GM18861 (cell line): ENCODE data around the gene GNMT.
A peak's percentile ranks its signal among the peaks of the same experiment; 100 is the strongest.

Source experiments
- ATAC-seq: cut with Tn5 transposase; IDR thresholded peaks from one replicate; pipeline ENCODE4 v1.9.1; 2021; ENCODE audit not compliant: unreplicated experiment

GNMT gene

DNA sequence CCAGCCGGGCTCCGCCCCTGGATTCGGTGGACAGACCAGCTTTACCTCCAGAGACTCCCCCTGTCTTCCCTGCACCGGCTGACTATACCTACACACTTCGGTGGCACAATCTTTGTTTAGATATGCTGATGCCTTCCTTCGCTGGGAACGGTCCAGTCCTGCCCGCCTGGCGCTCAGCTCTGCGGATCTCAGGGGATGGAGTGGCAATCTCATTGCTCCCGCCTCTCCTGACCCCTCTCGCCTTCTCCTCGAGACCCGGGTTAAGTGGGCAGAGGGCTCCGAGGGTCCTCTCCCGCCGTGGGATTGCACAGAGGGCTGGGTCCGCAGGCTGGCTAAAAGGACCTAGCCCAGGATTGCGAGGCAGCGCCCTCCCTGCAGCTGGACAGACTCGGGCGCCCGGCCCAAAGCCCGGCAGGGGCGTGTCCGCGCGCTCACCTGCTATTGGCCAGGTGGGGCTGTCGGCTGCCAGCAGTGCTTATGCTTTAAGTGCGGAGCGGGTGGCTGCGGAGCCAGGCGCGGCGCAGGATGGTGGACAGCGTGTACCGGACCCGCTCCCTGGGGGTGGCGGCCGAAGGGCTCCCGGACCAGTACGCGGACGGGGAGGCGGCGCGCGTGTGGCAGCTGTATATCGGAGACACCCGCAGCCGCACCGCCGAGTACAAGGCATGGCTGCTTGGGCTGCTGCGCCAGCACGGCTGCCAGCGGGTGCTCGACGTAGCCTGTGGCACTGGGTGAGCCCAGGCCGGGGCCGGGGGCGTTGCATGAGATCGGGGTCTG is at the start of gene GNMT:
Gene GNMT, plus strand, starts transcription at position 512 of the 777 bp plus-strand sequence. Its CDS starts 14 bp downstream, at position 526.
- ATAC-seq = no peak

DNA sequence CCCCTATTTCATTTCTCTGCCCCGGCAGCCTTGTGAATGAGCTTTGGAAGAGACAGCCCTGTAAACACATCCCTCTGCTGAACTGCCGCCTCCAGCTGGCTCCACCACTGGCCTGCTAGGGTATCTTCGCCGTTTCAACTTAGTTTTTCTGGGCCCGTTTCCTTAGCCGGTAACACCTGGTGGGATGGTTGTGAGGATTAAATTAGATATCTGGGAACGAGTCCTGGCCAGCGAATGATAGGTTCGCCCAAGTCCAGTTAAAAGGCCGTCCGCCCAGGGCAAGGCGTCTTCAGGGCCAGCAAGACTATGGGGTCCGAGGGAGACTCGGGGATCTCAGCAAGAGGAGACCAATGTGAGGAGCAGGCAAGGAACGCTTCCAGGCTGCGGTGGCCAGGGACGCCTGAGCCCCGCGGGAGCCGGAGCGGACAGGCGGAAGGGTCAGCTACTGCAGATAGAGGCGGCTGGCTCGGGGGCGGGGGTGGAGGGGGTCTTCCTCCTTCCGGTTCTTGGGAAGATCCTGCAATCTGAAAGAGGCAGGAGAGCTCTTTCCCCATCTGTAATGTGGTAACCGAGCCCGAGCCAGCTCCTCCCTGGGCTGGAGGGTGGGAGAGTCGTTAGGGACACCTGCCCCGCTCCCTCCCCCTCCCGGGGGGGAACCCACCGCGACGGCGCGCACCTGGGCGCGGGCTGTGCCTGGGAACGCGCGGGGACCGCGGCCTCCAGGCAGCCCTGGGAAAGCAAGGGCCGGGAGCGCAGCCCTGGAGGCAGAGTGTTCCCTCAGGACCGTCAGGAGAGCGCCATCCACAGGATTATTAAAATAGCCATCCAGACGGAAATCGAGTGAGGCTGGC is 49.2 kb upstream of the GNMT start:
- no peak for ATAC-seq

DNA sequence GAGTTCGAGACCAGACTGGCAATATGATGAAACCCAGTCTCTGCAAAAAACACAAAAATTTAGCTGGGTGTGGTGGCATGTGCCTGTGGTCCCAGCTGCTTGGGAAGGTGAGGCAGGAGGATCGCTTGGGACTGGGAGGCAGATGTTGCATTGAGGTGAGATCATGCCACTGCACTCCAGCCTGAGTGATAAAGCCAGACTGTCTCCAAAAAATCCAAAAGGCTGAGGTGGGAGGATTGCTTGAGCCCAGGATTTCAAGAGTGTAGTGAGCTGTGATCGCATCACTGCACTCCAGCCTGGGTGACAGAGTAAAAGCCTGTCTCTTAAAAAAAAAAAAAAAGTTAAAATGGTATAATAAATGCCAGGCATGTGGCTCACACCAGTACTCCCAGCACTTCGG is 46.0 kb upstream of the GNMT start:
- no peak for ATAC-seq

DNA sequence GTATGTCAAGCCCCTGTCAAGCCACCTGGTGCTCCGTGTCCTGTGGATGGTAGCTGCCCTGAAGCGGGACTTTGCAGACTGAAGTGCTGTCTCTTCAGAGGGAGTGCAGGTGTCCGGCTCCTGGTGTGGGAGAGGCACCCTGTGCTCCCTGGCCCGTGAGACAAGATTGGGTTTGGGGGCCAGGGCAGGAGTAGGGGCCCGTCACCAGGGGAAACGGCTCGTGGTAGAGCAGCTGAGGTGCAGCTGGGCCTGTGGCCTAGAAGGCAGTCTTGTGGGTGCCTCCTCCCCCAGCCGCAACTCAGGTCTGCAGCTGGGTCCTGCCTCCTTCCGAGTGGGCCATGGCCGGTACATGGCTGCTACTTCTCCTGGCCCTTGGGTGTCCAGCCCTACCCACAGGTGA is 44.8 kb upstream of the GNMT start, which contains the start of gene PTCRA:
Gene PTCRA, plus strand, starts transcription at position 322 of the 400 bp plus-strand sequence. Its CDS starts 17 bp downstream, at position 339.
- no peak for ATAC-seq

DNA sequence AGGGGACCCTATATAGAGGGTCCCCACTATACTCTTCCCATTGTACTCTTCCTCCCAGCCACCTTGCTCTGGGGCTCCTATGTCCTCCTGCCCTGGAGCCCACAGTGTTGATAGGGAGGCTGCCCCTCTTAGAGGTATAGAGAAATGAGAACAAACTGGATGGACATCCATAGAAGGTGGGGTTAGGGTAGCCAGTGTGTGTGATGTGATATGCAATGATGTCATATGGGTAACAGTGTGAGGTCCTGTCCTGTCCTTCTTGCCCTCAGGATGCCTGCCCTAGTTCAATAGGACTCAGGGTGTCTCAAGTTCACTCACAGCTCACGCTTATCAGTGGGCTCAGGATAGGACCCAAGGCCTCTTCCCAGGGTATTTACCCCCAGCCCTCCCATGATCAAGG is 44.3 kb upstream of the GNMT start:
- no peak for ATAC-seq

DNA sequence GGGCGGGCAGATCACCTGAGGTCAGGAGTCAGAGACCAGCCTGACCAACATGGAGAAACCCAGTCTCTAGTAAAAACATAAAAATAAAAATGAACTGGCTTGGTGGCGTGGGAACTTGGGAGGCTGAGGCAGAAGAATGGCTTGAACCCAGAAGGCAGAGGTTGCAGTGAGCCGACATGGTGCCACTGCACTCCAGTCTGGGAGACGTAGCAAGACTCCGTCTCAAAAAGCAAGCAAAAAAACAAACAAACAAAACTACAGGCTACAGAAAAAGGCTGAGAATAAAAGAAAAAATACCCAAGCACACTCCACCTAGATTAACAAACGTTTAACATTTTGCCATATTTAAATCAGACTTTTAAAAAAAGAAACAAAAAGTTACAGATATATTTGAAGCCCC is 38.8 kb upstream of the GNMT start:
- ATAC-seq = no peak

DNA sequence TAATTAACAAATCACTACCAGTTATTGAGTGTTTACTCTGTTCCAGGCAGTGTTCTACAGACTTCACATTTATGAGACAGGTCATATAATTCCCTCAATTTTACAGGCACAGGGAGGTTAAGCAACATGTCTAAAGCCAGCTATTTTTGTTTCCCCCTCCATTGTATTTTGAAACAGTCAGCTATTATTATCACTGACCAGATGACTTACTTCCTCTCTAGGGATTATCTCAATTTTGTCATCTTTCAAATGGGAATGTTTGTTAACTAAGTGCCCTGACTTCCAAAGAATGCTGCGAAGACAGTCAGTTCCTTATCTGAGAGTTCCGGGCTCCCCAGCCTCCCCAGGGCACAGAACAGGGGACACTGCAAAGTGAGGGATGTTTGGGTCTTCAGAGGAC is 36.9 kb upstream of the GNMT start:
- ATAC-seq = no peak

DNA sequence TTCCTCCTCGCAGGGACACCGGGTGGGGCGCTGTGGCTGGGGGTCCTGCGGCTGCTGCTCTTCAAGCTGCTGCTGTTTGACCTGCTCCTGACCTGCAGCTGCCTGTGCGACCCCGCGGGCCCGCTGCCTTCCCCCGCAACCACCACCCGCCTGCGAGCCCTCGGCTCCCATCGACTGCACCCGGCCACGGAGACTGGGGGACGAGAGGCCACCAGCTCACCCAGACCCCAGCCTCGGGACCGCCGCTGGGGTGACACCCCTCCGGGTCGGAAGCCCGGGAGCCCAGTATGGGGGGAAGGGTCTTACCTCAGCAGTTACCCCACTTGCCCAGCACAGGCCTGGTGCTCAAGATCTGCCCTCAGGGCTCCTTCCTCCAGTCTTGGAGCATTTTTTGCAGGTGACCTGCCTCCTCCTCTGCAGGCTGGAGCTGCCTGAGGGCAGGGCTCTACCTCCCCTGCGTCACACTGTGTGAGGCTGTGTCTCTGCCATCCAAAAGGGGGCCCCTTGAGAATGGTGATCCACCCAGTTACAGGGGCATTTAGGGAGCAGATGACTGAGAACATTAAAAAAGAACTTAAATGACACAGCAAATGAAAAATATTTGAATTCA is 35.2 kb upstream of the GNMT start:
- no peak for ATAC-seq

DNA sequence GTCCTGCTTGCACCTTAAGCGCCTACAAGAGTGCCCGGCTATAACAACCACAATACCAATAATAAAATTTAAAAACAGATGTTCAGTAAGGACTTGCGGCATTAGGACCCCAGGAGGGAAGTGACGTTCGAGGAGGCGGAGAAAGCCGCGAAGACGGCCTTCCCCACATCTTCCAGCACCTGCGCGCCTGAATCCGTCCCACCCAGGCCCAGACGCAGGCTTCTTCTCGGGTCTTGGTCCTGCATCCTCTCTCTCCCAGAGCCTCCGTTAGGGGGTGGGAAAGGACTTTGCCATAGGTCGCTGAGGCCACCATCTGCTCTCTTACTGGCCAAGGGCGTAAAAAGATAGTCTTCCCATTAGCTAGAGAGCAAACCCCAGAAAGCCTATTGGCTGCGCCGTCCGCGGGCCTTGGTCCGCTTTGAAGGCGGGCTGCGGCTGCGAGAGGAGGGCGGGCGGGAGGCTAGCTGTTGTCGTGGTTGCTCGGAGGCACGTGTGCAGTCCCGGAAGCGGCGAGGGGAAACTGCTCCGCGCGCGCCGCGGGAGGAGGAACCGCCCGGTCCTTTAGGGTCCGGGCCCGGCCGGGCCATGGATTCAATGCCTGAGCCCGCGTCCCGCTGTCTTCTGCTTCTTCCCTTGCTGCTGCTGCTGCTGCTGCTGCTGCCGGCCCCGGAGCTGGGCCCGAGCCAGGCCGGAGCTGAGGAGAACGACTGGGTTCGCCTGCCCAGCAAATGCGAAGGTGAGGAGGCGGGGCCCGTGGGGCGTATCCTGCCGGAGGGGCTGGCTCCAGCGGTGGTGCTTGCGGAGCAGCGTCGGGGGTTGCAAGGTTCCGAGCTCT is 31.4 kb upstream of the GNMT start, which contains the start of gene CNPY3:
Gene CNPY3, plus strand, starts transcription at position 495 of the 835 bp plus-strand sequence. Its CDS starts 91 bp downstream, at position 586.
- ATAC-seq = peak; percentile 68

DNA sequence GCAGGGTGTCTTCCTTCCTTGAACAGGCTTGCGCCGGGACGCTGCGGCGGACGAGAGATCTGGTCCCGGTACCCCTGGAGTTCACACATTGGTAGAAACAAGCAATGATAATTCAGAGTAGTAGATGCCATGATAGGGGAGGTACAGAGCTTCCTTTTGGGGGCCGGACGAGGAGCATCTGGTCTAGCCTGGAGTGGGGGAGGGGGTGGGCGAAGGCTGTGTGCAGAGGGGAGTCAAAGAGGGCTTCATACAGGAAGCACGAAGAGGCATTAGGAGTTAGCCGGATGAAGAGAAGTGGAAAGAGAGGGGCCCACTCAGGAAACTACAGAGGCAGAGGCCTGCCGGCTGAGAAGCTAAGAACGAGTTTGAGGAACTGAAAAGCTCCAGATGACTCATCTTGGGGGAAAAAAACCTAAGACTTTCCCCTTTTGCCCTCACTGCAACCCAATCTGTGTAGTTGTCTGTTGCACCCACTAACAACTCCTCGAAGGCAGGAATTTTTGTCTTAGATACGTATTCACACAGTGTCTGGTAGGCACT is 30.7 kb upstream of the GNMT start:
- ATAC-seq = peak; percentile 56

DNA sequence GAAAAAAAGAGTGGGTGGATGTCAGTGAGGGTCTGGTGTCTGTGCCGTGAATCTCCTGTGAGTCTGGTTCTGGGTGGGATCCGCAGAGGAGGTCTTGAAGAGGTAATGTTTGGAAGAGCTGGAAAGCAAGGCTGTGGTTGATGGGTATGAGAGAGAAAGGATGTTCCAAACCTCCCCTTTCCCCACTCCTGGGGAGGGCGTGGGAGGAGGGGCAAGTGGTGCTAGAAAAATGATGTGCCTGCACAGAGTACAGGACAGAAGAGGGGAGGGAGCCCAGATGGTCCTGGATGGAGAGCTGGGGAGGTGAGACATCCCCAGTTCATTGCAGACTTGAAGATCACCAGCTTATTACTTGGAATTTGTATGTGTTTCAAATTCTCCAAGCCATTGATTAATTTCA is 28.1 kb upstream of the GNMT start:
- ATAC-seq = no peak

DNA sequence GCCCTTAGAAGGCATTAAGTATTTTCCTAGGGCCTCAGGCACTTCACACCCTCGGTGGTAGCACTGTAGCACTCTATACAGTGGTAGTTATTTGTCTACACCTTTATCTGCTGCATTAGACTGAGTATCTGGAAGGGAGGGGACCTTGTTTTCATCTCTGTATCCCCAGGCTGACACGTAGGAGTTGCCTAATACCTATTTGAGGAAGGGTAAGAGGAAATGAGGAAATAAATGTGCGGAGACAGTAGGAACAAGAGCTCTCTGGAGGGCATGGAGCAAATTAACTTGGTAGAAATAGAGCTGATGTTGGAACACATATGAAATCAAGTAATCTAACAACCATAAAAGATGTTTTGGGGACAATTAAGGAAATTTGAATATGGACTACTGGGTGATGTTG is 27.3 kb upstream of the GNMT start:
- no peak for ATAC-seq

DNA sequence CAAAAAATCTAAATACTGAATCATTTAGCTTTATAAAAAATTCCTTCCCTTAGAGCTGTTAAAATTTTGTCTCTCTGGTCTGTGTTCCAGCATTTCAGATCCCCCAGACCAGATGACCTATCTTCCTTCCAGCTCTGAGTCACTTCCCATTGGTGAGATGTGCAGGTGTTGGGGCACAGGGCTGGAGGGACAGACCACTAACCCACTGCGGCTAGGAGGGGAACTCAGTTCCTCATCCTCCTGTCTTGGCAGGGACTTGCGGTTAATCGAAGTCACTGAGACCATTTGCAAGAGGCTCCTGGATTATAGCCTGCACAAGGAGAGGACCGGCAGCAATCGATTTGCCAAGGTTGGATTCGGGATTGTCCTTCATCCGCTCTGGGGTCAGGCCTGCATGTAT is 25.2 kb upstream of the GNMT start:
- no peak for ATAC-seq

DNA sequence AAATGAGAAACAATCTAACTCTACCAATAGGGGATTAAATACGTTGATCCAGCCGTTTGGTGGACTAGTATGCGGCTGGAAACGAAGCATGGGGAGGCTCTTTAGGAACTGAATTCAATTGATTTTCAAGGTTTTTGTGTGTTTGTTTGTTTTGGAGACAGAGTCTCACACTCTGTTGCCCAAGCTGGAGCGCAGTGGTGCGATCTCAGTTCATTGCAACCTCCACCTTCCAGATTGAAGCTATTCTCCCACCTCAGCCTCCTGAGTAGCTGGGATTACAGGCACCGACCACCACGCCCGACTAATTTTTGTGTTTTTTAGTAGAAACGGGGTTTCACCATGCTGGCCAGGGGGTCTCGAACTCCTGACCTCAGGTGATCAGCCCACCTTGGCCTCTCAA is 24.2 kb upstream of the GNMT start:
- ATAC-seq = no peak

DNA sequence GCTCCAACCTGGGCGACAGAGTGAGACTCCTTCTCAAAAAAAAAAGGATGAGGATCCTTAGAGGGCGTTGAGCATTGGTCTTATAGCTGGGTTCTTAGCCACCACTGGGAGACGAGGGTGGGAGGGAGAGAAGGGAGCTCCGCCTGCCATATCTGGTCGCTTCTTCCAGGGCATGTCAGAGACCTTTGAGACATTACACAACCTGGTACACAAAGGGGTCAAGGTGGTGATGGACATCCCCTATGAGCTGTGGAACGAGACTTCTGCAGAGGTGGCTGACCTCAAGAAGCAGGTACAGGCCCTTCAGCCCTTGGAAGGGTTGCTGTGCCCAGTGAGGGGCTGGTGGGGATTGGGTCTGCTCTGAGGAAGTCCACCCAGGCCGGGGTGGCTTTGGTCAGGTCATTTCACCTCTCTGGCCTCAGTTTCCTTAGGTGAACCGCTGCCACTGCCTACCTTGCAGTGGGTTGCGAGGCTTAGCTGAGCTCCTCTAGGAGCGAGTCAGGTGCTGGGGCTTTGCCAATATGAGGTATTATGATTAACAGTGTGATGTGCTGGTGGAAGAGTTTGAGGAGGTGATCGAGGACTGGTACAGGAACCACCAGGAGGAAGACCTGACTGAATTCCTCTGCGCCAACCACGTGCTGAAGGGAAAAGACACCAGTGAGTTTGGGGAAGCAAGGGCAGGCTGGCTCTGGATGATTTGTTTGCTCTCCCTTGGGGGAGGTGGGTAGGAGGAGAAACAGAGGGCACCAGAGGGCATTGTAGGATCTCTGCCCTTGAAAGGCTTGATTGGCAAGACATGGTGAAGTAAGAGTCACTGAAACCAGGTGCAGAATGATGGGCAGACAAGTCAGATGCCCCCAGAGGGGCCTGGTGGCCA is 22.8 kb upstream of the GNMT start:
- no peak for ATAC-seq

DNA sequence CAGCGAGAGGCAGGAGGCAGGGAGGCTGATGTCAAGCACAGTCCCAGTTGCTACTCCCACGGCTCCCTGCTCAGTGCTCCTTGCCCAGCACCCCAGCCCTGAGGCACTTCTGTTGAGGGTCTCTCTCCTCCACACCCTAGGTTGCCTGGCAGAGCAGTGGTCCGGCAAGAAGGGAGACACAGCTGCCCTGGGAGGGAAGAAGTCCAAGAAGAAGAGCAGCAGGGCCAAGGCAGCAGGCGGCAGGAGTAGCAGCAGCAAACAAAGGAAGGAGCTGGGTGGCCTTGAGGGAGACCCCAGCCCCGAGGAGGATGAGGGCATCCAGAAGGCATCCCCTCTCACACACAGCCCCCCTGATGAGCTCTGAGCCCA is 22.1 kb upstream of the GNMT start:
- no peak for ATAC-seq

DNA sequence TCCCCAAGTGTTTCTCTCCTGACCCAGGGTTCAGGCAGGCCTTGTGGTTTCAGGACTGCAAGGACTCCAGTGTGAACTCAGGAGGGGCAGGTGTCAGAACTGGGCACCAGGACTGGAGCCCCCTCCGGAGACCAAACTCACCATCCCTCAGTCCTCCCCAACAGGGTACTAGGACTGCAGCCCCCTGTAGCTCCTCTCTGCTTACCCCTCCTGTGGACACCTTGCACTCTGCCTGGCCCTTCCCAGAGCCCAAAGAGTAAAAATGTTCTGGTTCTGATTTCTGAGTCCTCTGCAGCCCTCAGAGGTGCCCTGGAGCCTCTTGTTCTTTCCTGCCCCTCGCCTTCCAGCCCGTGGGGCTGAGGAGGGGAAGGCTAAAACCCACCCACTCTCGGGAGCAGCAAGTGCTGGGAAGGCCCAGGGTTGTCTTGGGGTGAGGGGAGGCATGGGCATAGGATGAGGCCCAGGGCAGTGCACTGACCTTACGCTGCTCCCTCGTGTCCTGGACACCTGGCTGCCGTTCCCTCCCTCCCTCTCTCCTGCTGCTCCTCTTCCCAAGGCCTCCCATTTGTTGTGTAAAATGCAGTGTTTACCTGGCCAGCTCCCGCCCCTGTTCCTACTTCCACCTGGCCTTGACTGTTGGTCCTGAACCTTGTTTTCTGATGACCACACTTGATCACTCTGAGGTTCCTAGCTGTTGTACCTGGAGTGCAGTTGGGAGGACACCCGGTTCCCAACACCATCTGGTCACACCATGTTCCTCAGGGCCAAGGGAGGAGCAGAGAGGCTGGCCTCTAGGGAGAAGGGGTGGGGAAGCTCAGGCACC is 21.4 kb upstream of the GNMT start:
- no peak for ATAC-seq

DNA sequence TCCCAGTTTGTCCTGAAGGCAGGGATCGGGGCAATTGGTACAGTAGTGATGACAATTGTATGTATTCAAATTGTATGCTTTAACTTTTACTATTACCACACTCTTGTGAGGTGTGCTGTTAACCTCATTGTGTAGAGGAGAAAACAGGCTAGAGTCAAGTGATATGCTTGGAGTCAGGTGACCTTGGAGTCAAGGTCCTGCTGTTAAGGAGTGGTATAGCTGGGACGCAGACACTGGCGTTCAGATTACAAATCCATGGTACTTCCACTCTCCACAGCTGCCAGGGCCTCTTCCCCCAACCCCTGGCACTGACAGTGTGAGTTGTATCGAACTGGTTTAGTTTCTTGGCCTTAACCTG is 20.8 kb upstream of the GNMT start:
- no peak for ATAC-seq
